T-helper 22 cell (primary cell): ENCODE measurements around the gene SRP54.
"Not testable (repeated sequence)": the region's sequence is repeated elsewhere in the genome, so short reads cannot be mapped to it uniquely, and the experiment has no call there.

ENCODE experiments used
- DNase-seq: peaks from one replicate; pipeline ENCODE4 v3.0.0-alpha.2; 2020; ENCODE audit warnings: low read depth

SRP54 gene

DNA sequence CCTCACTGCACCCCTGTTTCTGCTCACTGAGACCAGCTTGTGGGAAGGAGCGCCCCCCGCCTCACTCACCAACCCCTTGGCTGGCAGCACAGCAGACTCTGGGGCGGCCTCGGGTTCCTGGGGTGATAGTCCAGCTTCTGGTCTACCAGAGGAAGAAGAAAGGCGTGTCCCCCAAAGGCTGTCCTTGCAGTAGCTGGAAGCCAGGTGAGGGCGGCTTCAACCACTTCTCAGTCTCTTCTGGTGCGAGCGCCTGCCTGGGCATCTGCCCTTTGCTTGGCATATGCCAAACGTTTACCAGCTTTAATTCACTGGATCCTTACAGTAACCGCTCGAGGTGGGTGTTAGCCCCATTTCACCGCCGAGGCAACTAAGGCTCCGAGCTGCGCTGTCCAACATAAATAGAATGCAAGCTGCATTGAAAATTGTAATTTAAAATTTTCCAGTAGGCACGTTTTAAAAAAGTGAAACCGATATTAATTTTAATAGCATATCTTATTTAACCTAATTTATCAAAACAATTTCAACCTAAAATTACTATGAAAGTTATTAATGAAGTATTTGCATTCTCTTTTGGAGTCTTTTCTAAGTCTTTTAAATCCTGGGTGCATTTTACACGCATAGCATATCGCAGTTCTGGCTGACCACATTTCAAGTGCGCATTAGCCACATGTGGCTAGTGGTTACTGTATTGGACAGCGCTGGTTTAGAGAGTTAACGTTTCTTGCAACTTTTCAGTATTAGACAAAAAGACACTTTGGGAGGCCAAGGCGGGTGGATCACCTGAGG lies 64.2 kb downstream of the SRP54 start:
- DNase-seq, result no peak

DNA sequence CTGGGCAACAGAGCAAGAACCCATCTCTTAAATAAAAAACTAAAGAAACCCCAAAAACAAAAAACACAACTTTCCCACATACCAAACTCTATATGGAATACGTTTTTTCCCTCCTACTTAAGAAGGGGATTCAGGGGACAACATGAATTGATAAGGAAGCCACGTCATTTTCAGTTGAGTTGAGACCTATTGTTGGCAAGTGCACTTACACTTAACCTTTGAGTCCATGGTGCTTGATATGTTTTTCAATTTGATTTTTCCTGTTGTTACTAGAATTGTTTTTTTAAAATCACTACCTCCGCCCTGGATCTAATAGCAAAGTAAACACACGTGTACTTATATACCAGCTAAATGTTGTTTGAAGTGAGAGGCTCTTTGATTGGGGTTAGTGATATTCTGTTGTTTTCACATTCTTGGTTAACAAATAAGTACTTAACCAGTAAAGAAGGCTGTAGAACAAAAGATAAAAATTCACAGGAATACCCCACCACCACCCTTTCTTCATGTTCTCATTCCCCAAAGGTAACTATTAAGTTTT lies 65.3 kb downstream of the SRP54 start:
- no peak for DNase-seq

DNA sequence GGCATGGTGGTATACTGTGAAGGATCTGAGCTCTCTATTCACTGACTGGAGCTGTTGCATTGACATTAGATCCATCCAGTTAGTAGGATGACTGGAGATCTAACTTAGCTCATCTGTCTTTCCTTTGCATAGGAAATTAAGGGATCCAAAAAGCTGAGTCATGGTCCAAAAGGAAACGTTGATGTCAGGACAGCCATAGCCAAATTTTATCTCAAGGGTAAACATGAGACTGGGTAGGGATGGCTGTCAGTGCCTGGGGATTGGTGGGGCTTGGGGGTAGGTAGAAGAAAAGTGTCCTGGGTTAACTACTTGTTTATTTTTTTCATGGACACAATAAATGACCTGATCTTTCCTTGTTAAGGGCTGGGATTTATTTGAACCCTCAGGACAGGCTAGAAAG lies 67.9 kb downstream of the SRP54 start:
- DNase-seq, result no peak

DNA sequence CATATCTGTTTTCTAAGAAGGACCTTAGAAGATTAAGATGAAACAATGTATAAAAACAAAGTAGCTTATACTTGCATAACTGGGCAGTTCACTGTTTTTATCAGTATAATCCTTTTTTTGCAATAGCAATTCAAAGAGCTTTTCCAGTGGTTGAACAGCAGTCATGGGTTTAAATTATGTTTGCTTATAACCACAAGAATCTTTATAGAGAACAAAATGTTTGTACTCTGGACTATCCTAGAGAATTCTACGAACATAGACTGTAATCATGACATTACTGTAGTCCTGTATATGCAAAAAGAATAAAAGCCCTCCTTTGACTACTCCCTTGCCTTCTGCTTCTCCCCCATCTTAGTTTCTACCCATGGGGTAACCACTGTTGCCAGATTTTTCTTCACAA lies 69.0 kb downstream of the SRP54 start:
- no peak for DNase-seq

DNA sequence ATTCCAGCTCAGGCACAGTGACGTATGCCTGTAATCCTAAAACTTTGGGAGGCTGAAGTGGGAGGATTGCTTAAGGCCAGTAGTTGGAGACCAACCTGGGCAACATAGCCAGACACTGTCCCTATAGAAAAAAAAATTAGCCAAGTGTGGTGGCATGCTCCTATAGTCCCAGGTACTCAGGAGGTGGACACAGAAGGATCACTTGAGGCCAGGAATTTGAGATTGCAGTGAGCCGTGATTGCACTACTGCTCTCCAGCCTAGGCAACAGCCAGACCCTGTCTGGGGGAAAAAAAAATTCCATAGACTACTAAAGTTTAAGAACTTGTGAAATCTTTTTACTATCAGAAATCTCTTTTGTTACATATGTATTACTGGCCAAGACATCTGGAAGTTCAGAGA lies 69.8 kb downstream of the SRP54 start:
- no peak for DNase-seq

DNA sequence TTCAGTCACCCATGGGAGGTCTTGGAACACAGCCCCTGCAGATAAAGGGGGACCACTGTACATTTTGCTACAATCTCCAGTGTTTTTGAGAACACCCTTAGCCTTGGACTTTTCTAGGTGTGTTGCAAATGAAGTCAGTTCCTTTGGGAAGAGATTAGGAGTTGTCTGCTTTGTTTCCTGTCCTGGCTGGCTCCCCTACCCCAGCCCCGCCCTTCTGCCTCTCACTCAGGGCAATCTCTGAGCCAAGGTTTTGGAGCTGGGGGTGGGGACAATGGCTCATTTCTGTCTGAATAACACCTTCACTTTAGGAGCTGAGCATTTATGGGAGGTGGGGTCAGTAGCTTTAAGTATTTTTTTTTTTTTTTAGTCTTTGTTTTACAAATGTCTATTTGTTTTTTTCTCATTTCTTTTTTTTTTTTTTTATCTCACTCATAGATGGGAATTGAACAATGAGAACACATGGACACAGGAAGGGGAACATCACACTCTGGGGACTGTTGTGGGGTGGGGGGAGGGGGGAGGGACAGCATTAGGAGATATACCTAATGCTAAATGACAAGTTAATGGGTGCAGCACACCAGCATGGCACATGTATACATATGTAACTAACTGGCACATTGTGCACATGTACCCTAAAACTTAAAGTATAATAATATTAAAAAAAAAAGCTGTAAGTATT lies 78.5 kb downstream of the SRP54 start:
- DNase-seq, result not testable (repeated sequence)

DNA sequence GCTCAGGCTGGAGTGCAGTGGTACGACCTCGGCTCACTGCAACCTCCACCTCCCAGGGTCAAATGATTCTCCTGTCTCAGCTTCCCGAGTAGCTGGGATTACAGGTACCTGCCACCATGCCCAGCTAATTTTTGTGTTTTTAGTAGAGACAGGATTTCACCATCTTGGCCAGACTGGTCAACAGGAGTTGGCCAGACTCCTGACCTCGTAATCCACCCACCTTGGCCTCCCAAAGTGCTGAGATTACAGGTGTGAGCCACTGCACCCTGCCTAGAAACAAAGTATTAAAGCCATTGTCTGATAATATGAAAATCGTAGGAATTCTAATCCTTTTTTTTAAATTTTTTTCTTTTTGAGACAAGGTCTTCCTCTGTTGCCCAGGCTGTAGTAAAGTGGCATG lies 82.9 kb downstream of the SRP54 start:
- not testable (repeated sequence) for DNase-seq

DNA sequence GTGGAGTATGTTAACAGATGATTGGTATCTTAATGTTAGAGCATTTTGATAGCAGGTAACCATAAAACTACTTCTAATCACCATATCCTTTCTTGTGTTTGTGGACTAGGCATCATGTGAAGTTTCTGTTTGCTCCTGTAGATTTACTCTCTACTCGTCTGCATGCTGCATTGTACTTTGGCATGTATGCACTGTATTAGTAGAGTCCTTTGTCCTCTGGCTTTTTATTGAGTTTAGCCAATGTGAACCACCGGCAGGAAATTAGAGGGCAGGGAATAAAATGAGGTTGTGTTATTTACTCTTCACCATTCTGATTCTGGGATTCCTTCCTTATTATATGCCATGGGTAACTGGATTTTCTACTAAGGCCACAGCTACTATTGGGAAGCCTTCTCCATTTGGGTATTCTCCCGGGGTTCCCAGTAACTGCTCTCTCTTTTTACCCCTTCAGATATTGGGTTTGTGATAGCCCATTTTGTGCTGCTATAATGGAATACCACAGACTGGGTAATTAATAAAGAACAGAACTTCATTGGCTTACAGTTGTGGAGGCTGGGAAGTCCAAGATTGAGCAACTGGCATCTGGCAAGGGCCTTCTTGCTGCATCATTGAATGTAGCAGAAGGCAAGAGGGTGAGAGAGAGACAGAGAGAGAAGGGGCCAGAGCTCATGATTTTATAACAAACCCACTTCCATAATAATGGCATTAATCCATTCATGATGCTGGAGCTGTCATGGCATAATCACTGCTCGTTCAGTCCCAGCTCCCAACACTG lies 85.6 kb downstream of the SRP54 start:
- no peak for DNase-seq

DNA sequence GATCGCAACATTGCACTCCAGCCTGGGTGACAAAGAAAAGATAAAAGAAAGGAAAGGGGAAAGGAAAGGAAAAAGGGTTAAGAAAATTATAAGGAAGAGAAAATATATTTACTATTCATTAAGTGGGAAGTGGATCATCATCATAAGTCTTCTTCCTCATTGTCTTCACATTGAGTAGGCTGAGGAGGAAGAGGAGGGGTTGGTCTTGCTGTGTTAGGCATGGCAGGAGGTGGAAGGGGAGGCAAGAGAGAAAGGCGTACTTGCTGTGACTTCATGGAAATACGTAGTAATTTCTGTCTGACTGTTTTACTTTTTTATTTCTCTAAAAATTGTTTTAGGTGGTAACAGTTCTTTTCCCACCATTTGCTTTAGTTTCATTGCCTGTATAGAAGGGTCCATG lies 89.4 kb downstream of the SRP54 start:
- DNase-seq, result no peak

DNA sequence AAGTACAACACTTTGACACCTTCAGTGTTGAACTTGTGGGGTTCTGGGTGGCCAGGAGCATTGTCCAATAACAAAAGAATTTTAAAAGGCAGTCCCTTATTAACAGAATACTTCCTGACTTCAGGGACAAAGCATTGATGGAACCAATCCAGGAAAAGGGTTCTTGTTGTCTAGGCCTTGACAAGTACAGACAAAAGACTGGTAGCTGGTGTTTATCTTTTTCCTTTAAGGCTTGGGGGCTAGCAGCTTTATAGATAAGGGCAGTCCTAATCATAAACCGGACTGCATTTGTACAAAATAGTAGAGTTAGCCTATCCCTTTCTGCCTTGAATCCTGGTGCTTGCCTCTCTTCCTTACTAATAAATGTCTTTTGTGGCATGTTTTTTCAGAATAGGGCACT lies 90.7 kb downstream of the SRP54 start:
- no peak for DNase-seq

DNA sequence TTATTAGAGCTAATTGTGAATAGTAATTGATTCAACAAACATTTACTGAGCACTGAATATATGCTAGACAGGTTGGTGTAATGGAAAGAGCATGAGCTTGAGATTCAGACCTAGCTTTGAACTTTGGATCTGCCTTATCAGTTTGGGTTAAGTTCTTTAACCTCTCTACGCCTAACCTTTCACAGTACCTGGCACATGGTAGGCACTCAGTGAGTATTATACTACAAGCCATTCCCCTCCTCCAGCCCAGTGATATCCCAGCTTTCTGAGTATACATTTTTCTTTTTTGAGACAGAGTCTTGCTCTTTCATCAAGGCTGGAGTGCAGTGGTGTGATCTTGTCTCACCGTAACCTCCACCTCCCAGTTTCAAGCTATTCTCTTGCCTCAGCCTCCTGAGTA lies 95.3 kb downstream of the SRP54 start:
- DNase-seq, result no peak
